IMR-90 (cell line): ENCODE data around the gene ORMDL2.

Source experiments
- CTCF ChIP-seq: conservative IDR thresholded peaks from 2 replicates; pipeline ENCODE4 v1.5.1; 2012; ENCODE audit warnings: mild to moderate bottlenecking, low read depth, low read length, improper control_type of control experiment
- MXI1 ChIP-seq: IDR thresholded peaks from 2 replicates; pipeline ENCODE4 v1.6.1; 2012; ENCODE audit warnings: low read depth, mild to moderate bottlenecking, low read length, moderate library complexity, borderline replicate concordance
- POLR2A ChIP-seq: IDR thresholded peaks from 2 replicates; pipeline ENCODE4 v1.6.1; 2012; ENCODE audit warnings: mild to moderate bottlenecking, low read depth, low read length
- RCOR1 ChIP-seq: IDR thresholded peaks from 2 replicates; pipeline ENCODE4 v1.6.1; 2012; ENCODE audit warnings: mild to moderate bottlenecking, low read length, improper control_type of control experiment; ENCODE audit not compliant: insufficient replicate concordance
- RFX5 ChIP-seq: IDR thresholded peaks from 2 replicates; pipeline ENCODE4 v1.8.0; 2012; ENCODE audit warnings: low read depth, mild to moderate bottlenecking, low read length, moderate library complexity
- USF2 ChIP-seq: fragments of 150-350 bp; IDR thresholded peaks from 2 replicates; pipeline ENCODE4 v1.6.1; 2017; ENCODE audit warnings: mild to moderate bottlenecking, antibody characterized with exemption, low read length, low read depth

- no peak for TF ChIP-seq POLR2A
- no peak for TF ChIP-seq CTCF
- TF ChIP-seq RFX5 = no peak
- no peak for TF ChIP-seq RCOR1
- TF ChIP-seq MXI1 = no peak
- TF ChIP-seq USF2 = no peak
These were observed 1.0 kb downstream of the ORMDL2 start for GRCh38 chr12:55818886-55819285.
